Measurements from ENCODE around the gene DNAJA4.

DNA sequence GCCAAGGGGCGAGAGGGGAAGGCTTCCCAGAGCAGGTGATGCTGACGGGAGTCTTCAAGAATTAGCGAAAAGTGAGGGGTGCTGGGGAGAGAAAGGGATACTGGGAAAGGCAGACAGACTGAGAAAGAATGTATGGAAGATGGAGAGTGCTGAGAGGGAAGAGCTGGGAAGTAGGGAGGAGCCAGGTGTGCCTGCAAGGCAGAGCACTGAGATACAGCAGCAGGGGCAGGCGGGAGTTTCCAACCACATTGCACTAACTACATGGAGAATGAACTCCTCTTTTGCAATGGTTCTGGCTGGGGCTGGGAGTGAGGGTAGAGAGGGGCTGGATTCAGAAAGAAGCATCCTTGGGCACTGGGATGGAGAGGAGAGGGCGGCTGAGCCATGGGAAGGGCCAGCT is 59.8 kb downstream of the DNAJA4 start:
- TF ChIP-seq CTCF (IDR thresholded peaks at IDR 0.05) (no peak), REST (IDR thresholded peaks at IDR 0.05) (no peak), KDM1A (IDR thresholded peaks at IDR 0.05; ENCODE audit: low read depth) (no peak), MYC (IDR thresholded peaks at IDR 0.05; ENCODE audit: borderline replicate concordance, low read length) (no peak), HDAC2 (IDR thresholded peaks at IDR 0.05) (no peak)

All from A549 (cell line).